Progenitor cell of endocrine pancreas (in vitro differentiated cells): Measurements from ENCODE around the gene NRIP2. TPM values are rescaled to one million over a fixed set of nuclear protein-coding genes. Genes with fewer than 3 reads are reported as not detected.

Experiments used
- DNase-seq: peaks from one replicate; pipeline ENCODE4 v3.0.0; 2021; ENCODE audit warnings: low spot score; ENCODE audit not compliant: unreplicated experiment
- H3K27ac Mint-ChIP-seq: 2 replicates; pipeline ENCODE4 v1.8.0; 2021; ENCODE audit warnings: mild to moderate bottlenecking, moderate library complexity, mixed read lengths
- H3K27me3 Mint-ChIP-seq: 2 replicates; pipeline ENCODE4 v1.8.0; 2021; ENCODE audit warnings: mixed read lengths
- H3K36me3 Mint-ChIP-seq: 2 replicates; pipeline ENCODE4 v1.8.0; 2022; ENCODE audit warnings: mixed read lengths; ENCODE audit not compliant: insufficient read depth
- H3K4me1 Mint-ChIP-seq: 2 replicates; pipeline ENCODE4 v1.8.0; 2021; ENCODE audit warnings: low read depth, mixed read lengths
- H3K4me3 Mint-ChIP-seq: 2 replicates; pipeline ENCODE4 v1.8.0; 2021; ENCODE audit warnings: low read depth, mild to moderate bottlenecking, moderate library complexity, mixed read lengths
- H3K9me3 Mint-ChIP-seq: 2 replicates; pipeline ENCODE4 v1.8.0; 2021; ENCODE audit warnings: low read depth, mixed read lengths
- total RNA-seq: library from RNA; stranded (reverse); gene quantifications from 2 replicates; pipeline ENCODE4 v1.2.1, GENCODE V29; 2021
- TF ChIP-seq, protein P1 (sequence below): fragments of 200-600 bp; sonication (generic); IDR thresholded peaks from one replicate; pipeline ENCODE4 v1.5.0; 2021; ENCODE audit warnings: antibody characterized with exemption, mild to moderate bottlenecking; ENCODE audit not compliant: unreplicated experiment

The NRIP2 gene
- total RNA-seq, 1 donor from 2014 or later, result not detected

DNA sequence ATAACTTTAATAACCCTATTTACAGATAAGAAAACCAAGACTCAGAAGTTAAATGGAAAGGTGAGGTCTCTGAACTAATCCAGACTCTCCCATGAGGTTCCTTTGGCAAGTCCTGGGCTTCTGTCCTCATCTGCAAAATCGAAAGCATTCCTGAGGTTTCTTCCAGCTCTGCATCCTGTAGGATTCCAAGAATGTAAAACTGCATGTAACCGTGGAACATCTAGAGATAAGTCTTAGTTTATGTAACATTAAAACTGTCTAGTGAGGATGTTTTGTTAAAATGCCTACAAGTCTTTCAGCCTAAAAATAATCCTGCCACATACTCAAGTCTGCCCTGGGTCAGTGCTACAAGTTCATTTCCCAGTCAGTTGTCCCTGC is 29.7 kb downstream of the NRIP2 start:
- no peak overlapping the region for H3K27ac Mint-ChIP-seq
- H3K4me3 Mint-ChIP-seq, result no peak overlapping the region
- no peaks in the 10 kb centered on the region for H3K9me3 Mint-ChIP-seq
- peaks cover 32% of the 10 kb centered on the region for H3K36me3 Mint-ChIP-seq
- TF ChIP-seq, protein P1, sequence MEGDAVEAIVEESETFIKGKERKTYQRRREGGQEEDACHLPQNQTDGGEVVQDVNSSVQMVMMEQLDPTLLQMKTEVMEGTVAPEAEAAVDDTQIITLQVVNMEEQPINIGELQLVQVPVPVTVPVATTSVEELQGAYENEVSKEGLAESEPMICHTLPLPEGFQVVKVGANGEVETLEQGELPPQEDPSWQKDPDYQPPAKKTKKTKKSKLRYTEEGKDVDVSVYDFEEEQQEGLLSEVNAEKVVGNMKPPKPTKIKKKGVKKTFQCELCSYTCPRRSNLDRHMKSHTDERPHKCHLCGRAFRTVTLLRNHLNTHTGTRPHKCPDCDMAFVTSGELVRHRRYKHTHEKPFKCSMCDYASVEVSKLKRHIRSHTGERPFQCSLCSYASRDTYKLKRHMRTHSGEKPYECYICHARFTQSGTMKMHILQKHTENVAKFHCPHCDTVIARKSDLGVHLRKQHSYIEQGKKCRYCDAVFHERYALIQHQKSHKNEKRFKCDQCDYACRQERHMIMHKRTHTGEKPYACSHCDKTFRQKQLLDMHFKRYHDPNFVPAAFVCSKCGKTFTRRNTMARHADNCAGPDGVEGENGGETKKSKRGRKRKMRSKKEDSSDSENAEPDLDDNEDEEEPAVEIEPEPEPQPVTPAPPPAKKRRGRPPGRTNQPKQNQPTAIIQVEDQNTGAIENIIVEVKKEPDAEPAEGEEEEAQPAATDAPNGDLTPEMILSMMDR, result no peak
- H3K27me3 Mint-ChIP-seq, result no peaks in the 10 kb centered on the region
- no peak for DNase-seq
- no peaks in the 10 kb centered on the region for H3K4me1 Mint-ChIP-seq

DNA sequence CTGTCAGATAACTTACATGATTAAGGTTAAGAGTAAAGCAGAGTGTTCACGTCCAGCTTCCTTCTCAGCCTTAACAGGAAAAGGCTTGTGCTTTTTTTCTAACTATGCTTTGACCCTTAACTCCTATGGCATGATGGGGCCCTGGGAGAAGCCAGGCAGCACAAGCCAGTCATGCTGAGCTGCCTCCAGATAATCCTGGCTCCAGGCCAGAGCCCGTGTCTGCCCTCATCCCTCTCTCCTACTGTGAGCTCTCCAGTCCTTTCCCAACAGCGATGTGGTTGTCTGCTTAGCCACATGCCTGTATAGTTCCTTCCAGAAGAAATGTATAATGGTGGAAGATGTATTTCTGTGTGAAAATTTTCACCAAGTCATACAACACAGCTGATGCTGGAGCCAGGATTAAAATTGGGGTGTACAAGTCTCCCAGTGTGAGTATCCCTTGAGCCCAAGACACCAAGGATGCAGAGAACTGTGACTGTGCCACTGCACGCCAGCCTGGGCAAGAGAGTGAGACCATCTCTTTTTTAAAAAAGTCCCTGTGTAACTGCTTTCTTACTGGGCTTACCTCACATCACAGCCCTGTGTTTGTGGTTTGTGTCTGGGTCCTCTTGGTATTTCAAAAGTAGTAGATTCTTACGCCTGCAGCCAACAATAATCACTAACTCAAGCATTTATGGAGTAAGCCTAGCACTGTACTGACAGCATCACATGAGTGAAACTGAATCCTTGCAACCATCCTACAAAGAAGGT is 30.3 kb downstream of the NRIP2 start:
- Mint-ChIP-seq H3K27me3 (no peaks in the 10 kb centered on the region), H3K4me1 (no peaks in the 10 kb centered on the region), H3K9me3 (no peaks in the 10 kb centered on the region), H3K36me3 (peaks cover 35% of the 10 kb centered on the region), H3K27ac (no peak overlapping the region), H3K4me3 (no peak overlapping the region)
- DNase-seq, result no peak
- TF ChIP-seq, protein P1, result no peak

DNA sequence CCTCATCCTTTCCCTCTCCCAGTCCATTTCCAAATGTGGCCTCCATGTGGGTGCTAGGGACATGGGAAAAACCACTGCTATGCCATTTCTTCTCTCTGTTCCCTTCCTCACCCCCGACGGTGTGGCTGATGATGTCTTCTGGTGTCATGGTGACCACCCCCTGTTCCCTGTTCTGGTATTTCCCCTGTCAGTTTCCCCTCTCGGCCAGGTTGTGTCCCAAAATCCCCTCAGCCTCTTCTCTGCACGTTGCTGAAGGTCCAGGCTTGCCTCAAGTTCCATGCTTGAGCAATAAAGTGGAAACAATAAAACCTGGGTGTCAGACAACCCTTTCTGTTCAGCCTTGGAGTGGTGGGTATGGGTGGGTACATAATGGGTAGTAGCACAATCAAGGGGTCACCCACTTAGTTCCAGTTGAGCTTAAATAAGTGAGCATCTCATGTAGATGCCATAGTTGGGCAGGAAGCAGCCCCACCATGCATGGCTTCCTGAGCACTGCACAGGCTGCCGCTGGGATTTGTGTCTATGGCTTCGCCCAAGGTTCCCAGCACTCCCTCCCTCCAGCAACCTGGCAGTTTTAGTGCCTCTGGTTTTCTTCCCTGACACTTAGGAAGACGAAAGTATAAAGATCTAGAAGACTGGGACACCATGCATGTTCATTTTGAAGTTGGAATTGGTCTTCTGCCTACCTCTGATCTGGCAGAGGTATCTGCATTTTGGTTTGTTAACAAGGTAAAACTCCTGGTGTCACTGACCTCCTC is 31.0 kb downstream of the NRIP2 start:
- Mint-ChIP-seq H3K27ac (no peak overlapping the region), H3K4me1 (no peaks in the 10 kb centered on the region), H3K9me3 (no peaks in the 10 kb centered on the region), H3K27me3 (no peaks in the 10 kb centered on the region), H3K4me3 (no peak overlapping the region), H3K36me3 (peaks cover 42% of the 10 kb centered on the region)
- TF ChIP-seq, protein P1, result no peak
- DNase-seq, result no peak

DNA sequence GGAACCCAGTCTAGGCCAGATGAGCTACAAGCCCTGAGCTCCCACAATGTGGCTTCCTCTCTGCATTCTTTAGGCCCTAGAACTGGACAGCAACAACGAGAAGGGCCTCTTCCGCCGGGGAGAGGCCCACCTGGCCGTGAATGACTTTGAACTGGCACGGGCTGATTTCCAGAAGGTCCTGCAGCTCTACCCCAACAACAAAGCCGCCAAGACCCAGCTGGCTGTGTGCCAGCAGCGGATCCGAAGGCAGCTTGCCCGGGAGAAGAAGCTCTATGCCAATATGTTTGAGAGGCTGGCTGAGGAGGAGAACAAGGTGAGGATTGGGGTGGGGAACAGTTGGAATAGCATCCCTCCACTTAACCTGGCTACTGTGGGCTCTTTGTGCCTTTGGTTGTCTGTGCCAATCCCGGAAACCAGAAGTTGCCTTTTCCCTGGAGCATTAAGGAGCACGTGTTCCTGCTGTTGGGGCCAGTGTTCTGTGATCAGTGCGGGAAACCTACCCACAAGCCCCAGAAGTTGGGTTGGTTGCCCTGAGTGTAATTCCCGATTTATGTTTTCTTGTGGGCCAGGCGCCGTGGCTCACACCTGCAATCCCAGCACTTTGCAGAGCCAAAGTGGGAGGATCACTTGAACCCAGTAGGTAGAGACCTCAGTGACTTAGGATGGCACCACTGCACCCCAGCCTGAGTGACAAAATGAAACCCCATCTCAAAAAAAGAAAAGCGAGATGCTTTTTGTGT is 33.6 kb downstream of the NRIP2 start:
- no peak overlapping the region for H3K4me3 Mint-ChIP-seq
- H3K27ac Mint-ChIP-seq, result no peak overlapping the region
- peaks cover 56% of the 10 kb centered on the region for H3K36me3 Mint-ChIP-seq

More for the DNA sequence above, 33.6 kb downstream of the NRIP2 start:
- H3K9me3 Mint-ChIP-seq, result no peaks in the 10 kb centered on the region
- H3K27me3 Mint-ChIP-seq, result no peaks in the 10 kb centered on the region
- DNase-seq, result no peak
- peaks cover 7% of the 10 kb centered on the region for H3K4me1 Mint-ChIP-seq
- TF ChIP-seq, protein P1, result no peak
